Cerebellar nuclear complex (tissue), 1 donor: ENCODE results near the gene PSTPIP1.

Experiments used
- DNase-seq, 2 experiments: peaks; one replicate each; lab custom pipeline; 2025; lab: John Stamatoyannopoulos, UW

The PSTPIP1 gene

GRCh38 chr15:77070180-77070494 is 75.2 kb downstream of the PSTPIP1 start:
- no peak for DNase-seq

- DNase-seq = peak; percentile 25 to 77
Measured at GRCh38 chr15:77070495-77071304, 75.8 kb downstream of the PSTPIP1 start, which contains the start of gene TSPAN3. TSPAN3 (minus strand) TSS chr15:77071109; CDS start chr15:77070954, 155 bp downstream.

GRCh38 chr15:77071305-77072223 is 76.6 kb downstream of the PSTPIP1 start:
- no peak for DNase-seq

GRCh38 chr15:77074350-77074749 is 79.4 kb downstream of the PSTPIP1 start:
- no peak for DNase-seq

GRCh38 chr15:77075528-77075927 is 80.6 kb downstream of the PSTPIP1 start:
- no peak for DNase-seq

GRCh38 chr15:77076323-77076915 is 81.5 kb downstream of the PSTPIP1 start:
- no peak for DNase-seq

GRCh38 chr15:77081971-77082370 is 87.0 kb downstream of the PSTPIP1 start:
- DNase-seq = no peak

- DNase-seq = peak; percentile 8 to 49
Measured at GRCh38 chr15:77083381-77084160, 88.6 kb downstream of the PSTPIP1 start.

- no peak for DNase-seq
Measured at GRCh38 chr15:77084436-77084835, 89.5 kb downstream of the PSTPIP1 start.

GRCh38 chr15:77085297-77085696 is 90.4 kb downstream of the PSTPIP1 start:
- no peak for DNase-seq
